Measurements from ENCODE around the gene IL6ST.

DNA sequence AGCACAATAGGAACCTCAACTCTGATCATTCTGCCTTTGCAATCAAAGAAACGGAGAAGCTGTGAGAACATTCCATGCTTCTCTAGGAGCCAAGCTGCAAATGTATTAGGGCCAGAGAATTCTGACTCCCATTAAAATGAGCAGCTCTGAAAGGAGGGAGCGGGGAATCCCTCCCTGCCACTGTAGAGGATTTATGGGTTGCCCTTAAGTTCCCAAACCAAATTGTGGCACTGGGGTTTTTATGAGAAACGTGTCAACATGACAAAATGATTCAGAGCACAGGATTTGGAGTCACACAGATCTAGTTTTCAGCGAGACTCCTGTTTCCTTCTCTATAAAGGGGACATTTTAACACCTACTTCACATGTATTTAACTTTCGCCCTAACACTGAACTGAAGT, 1.8 kb downstream of the IL6ST start:
- TF ChIP-seq CTCF (IDR thresholded peaks at IDR 0.05) (no peak), POLR2A (IDR thresholded peaks at IDR 0.05) (peak in 1 of 2 donors; percentile 36)

Measured in adrenal gland (tissue), 5 donors.